ENCODE measurements around the gene GALNT7.

GALNT7 gene

GRCh38 chr4:173360587-173361221, 192.1 kb downstream of the GALNT7 start:
- no peak for DNase-seq

DNA sequence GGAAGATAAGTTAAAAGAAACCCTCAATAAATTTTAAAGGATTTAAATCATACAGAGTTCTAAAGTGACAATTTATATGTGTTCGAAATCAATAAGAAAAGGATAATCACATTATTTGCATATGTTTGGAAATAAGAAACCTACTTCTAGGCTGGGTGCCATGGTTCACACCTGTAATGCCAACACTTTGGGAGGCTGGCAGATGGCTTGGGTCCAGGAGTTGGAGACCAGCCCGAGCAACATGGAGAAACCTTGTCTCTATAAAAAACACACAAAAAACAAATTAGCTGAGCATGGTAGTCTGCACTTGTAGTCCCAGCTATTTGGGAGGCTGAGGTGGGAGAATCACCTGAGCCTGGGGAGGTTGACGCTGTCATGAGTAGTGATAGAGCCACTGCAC, 194.1 kb downstream of the GALNT7 start:
- no peak for DNase-seq

DNA sequence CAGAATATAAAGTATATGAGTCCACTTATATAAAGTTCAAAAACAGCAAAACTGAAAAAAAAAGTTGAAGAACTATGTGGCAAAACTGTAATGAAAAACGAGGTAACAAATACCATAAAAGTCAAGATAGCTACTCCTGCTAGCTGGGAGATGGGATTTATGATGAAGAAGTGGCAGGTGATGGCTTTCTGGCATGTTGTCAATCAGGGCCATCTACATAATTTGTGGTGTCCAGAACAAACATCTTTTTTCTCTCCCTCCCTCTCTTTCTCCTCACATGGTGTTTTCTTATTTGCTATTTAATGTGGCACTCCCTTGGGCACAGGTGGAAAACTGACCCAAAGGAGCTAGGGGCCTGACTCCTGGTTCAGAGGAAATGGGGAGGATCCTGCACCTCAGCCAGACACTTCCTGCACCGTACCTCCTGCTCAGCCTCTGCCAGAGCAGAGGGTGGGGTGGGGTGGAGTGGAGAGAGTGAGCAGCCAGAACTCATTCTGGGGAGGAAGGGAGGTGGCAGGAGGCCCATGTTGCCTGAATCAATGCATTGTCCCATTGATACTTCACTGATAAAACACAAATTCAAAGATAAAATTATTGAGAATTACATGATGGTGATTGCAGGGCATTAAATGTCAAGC, 196.9 kb downstream of the GALNT7 start:
- DNase-seq = peak; percentile 13

GRCh38 chr4:173367285-173367684, 198.7 kb downstream of the GALNT7 start:
- no peak for DNase-seq

- DNase-seq = no peak
These were observed 199.3 kb downstream of the GALNT7 start for GRCh38 chr4:173367946-173368345.

DNA sequence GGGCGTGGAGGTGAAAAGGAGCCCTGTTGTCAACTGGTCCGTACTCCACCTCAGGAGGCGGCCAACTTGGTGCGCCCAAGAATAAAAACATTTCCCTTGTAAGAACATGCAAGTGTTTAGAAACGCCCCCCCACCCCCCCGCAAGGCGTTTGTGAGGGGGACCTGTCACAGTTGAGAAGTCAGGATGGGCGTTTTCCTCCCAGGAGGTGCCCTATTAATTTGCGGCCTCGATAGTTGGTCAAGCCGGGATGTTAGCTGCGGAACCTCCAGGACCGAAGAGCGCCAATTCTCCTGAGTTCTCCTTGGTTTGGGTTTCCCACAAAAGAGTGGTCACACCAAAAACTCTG, 201.5 kb downstream of the GALNT7 start:
- DNase-seq = peak; percentile 75

DNA sequence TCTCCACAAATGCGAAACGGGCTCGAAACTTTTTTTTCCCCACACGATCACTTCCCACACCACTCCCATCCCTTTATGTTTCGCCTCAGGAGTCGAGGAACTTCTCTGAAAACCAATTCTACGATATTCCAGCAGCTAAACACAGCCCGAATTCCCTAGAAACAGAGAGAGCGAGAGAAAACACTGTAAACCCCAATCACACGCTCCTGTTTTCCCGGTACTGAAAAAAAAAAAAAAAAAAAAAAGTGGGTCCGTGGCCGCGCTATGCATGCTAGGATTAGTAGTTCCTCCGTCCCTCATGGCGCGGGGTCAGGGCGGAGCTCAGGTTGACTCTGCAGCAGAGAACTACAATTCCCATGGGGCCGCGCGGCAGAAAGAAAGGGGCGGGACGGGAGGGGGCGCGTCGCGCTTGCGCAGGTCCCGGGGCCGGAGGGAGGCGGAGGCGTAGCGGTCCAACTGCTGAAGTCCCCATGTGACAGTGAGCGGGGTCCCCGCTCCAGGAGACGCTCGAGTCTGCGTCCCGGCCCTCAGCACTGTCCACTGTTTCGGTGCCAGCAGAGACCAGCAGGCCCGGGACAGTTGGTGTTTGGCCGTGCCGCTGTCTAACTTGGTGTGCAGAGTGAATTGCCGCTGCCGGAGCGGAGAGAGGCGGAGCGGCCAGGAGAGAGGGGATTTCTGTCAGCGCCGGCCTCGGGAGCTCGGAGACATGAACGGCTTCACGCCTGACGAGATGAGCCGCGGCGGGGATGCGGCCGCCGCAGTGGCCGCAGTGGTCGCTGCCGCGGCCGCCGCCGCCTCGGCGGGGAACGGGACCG, 202.1 kb downstream of the GALNT7 start, which contains the start of gene SAP30:
SAP30 (plus strand) TSS at position 478 of the 815 bp plus-strand sequence; CDS start at position 707, 229 bp downstream.
- DNase-seq = peak; percentile 97

DNA sequence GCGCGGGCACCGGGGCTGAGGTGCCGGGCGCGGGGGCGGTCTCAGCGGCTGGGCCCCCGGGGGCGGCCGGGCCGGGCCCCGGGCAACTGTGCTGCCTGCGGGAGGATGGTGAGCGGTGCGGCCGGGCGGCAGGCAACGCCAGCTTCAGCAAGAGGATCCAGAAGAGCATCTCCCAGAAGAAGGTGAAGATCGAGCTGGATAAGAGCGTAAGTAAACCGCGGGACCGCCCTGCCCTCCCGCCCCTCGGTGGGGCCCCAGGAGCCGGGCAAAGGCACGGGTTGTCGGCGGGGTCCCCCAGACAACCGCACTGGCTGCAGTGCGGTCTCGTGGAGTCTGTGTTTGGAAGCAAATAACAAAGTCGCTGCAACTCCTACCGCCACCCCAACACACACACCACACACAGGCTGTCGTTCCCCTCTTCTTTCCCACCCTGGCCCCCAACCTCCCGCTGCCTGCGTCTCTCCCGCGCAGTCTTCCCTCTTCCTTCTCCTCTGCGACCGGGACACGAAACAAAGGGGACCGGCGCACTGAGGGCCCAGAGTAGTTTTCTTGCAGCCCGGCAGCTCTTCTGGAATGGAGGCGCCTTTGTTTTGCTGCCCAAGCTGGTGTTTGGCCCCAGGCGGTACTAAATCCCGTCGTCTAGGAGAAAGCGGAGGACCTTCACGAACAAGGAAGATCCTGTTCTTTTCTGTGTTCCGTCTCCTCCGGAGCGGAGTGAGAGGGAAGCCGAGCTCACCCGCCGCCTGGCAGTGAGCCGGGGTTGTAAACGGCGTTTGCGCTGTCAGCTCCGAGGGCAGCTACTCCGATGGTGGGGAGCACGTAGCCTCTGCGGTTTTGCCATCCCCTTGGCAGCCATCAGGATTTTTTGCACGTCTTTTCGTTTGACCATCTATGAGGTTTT, 202.9 kb downstream of the GALNT7 start:
- DNase-seq = peak; percentile 45
